Omental fat pad (tissue), 4 donors: ENCODE results near the gene ADTRP. TPM values are rescaled to one million over a fixed set of nuclear protein-coding genes. Genes with fewer than 3 reads are reported as not detected.

Experiments
- ATAC-seq: fragments of 150-250 bp; one replicate; pipeline ENCODE4 v1.9.1; 2016; ENCODE audit warnings: mild to moderate bottlenecking, moderate library complexity; ENCODE audit not compliant: low FRiP score
- DNase-seq: peaks from one replicate; pipeline ENCODE4 v3.0.0-alpha.2; 2019; ENCODE audit warnings: low spot score
- CTCF ChIP-seq, 3 donors: fragments of 450-650 bp; IDR thresholded peaks; one replicate each; pipeline ENCODE4 v1.5.1; 2016 to 2017; ENCODE audit warnings: antibody characterized with exemption in 3 of 3, mild to moderate bottlenecking in 3 of 3, moderate library complexity in 2 of 3
- total RNA-seq, 4 donors: library from RNA; depleted of rRNA; stranded (reverse); fragments of >200 nt; gene quantifications; one replicate each; pipeline ENCODE4 v1.1.0, GENCODE V29; 2016

ADTRP gene
- total RNA-seq, 4 donors from 2014 or later: 0.31 to 2.4 (median 0.37) TPM; not detected in 1

- TF ChIP-seq CTCF (IDR thresholded peaks at IDR 0.05): no peak
- ATAC-seq (no peak), DNase-seq (no peak)
These were observed 6.8 kb upstream of the ADTRP start for GRCh38 chr6:11785415-11785773.

DNA sequence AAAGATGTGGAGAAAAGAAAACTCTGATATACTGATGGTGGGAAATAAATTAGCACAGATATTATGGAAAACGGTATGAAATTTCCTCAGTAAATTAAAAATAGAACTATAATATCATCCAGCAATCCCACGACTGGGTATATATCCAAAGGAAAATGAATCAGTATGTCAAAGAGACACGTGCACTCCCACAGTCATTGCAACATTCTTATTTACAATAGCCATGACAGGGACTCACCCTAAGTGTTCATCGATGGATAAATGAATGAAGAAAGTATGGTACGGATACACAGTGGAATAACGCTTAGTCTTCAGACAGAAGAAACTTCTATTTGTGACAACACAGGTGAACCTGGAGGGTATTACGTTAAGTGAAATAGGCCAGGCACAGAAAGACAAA lies 5.7 kb upstream of the ADTRP start:
- TF ChIP-seq CTCF (IDR thresholded peaks at IDR 0.05): no peak
- no peak for ATAC-seq
- DNase-seq: no peak

DNA sequence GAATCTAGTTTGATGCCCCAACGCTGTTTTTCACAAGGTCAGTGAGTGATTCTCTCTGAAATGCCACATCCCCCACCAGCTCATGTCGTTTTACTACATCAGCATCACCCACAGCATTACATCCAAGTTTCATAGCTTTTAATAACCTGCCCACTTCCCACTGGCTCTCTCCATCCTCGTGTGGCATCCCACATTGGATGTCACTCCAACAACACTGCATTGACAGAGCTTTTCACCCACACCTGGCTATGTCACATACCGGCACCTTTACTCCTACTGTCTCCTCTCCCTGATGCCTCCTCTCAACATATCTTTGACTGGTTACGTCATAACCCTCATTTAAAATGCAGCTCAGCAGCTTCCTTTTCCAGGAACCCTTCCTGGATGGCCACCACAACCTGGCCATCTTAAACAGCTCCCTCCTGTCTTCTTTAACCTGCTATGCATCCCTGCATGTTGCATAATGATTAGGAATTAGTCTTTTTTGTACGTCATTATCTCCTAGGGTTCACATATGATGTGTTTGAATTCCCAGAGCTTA lies 5.0 kb upstream of the ADTRP start:
- ATAC-seq (no peak), DNase-seq (no peak)
- no peak for TF ChIP-seq CTCF (IDR thresholded peaks at IDR 0.05)

GRCh38 chr6:11782524-11782923 lies 3.9 kb upstream of the ADTRP start:
- ATAC-seq (no peak), DNase-seq (no peak)
- no peak for TF ChIP-seq CTCF (IDR thresholded peaks at IDR 0.05)

DNA sequence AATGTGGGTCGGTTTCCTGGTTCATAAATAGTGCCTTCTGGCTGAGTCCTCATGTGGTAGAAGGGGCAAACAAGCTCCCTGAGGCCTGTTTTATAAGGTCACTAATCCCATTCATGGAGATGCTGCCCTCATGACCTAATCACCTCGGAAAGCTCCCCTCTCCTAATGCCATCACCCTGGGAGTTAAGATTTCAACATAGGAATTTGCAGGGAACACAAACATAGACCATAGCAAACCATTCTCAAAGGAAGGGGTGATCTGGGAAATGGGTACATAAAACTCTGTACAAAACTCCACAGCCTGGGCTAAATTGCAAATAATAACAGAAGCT lies 1.5 kb upstream of the ADTRP start:
- DNase-seq: no peak
- TF ChIP-seq CTCF (IDR thresholded peaks at IDR 0.05): no peak
- ATAC-seq: no peak

DNA sequence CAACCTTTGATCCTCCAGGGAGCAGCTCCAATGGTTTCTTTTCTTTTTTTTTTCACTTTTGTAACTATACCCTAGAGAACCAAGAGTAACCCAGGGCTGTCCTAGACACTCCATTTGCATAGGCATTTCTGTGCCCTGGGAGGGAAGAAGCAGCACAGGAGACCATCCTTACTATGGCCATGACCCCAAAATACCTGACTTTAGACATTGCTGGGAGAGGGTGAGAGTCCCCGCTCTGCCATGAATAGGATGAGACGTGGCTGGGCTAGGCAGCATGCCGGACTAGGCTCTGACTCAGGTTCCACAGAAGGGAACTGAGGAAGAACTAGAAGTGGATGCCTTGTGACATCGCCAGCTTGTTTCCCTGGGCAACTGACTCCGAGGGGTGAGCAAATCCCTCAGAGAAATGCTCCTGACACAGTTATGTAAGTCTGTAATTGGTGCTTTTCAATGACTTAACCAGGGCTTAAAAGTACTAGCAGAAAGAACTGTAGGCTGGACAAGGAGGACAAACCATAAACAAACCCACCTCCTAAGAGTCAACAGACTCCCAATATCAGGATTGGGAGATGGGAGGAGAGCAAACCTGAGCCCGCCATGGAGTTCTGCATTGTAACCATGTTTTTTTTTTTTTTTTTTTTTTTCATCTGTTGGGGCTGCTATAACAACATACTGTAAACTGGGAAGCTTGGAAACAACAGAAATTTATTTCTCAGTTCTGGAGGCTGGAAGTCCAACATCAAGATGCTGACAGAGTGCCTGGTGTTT lies 910 bp upstream of the ADTRP start:
- no peak for TF ChIP-seq CTCF (IDR thresholded peaks at IDR 0.05)
- no peak for DNase-seq

GRCh38 chr6:11778036-11778435 lies 567 bp downstream of the ADTRP start:
- no peak for TF ChIP-seq CTCF (IDR thresholded peaks at IDR 0.05)
- DNase-seq (no peak), ATAC-seq (no peak)

More for the DNA sequence above, 910 bp upstream of the ADTRP start:
- peak; percentile 65 for ATAC-seq
